GM13976 (cell line): ENCODE measurements around the gene HIKESHI.

Experiments used
- DNase-seq: peaks from one replicate; pipeline ENCODE4 v3.0.0; 2012; ENCODE audit warnings: low spot score
- CTCF ChIP-seq: IDR thresholded peaks from 2 replicates; pipeline ENCODE4 v1.5.1; 2012; ENCODE audit warnings: borderline replicate concordance, mild to moderate bottlenecking; ENCODE audit not compliant: insufficient read depth; ENCODE audit errors: extremely low read depth, missing control alignments, control extremely low read depth
- in situ Hi-C: fragments of 300-500 bp; cut with MboI; formaldehyde crosslinking; loops from one replicate; pipeline ENCODE4 v1.12.0; 2022; ENCODE audit warnings: low sequenced_read_pairs, mixed read lengths, inconsistent platforms; ENCODE audit not compliant: unreplicated experiment

Gene HIKESHI

GRCh38 chr11:86262387-86262786 lies 39.7 kb upstream of the HIKESHI start:
- no peak for TF ChIP-seq CTCF
- DNase-seq: no peak
- in situ Hi-C loops: no loop called here

DNA sequence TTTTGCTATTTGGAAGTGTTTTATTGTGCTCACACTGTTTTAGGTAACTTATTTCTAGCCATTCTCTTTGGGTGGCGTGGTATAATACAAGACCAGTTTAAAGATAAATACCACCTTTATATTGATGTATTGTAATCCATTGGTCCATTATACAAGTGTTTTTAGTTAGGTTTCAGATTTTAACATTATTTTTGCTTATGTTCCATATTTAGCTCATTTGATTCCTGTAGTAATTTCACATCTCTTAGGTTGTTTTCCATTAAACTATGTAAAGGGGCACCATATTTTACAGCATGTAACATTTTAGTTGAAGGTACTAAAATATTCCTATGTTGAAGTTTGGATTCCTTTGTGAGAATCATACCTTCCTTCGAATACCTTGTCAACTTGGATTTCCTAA lies 37.4 kb upstream of the HIKESHI start:
- no peak for DNase-seq
- in situ Hi-C loops: no loop called here
- TF ChIP-seq CTCF: no peak

DNA sequence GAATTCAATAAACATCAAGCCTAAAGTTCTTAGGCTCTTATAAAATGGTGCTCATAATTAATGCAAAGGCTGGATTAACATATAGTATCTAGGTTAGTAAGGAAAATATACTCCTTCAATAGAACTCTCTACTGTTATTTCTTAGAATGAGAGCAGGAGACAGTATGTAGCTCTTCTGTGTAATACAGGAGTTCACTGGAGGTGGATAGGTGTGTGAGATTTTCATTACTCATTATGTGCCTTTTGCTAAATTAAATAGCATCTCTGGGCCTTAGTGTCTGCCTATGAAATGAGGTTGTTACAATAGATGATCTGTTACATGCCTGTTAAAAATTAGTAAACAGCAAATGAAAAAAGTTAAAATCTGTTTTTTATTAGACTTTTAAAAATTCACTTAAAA lies 36.8 kb upstream of the HIKESHI start:
- in situ Hi-C loops: no loop called here
- no peak for TF ChIP-seq CTCF
- no peak for DNase-seq

GRCh38 chr11:86269645-86270044 lies 32.4 kb upstream of the HIKESHI start:
- no peak for DNase-seq
- no peak for TF ChIP-seq CTCF
- in situ Hi-C loops: no loop called here

DNA sequence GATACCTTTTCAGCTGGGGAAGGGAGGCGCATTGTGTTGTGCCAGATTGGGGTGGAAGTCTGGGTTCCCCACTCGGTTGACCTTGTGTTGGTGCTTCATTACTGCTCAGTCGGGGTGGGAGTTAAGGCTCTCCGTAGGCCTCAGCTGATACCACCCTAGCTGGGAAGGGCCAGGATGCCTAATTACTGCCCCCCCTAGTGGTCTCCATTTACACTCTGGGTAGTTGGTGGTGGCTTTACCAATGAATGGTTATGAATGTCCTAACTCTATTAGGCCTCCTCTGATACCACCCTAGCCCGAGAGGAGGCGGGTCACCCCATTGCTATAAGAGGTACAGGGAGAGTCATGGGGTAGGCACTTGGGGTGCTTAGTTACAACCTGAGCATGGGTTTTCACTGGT lies 27.5 kb upstream of the HIKESHI start:
- DNase-seq: no peak
- in situ Hi-C loops: no loop called here
- TF ChIP-seq CTCF: no peak

GRCh38 chr11:86274999-86275398 lies 27.0 kb upstream of the HIKESHI start:
- no peak for DNase-seq
- no peak for TF ChIP-seq CTCF
- in situ Hi-C loops: no loop called here
